GM23248 (cell line): Measurements from ENCODE around the gene ZIC4. TPM values are rescaled to one million over a fixed set of nuclear protein-coding genes. Genes with fewer than 3 reads are reported as not detected.
A peak's percentile ranks its signal among the peaks of the same experiment; 100 is the strongest.

Experiments used
- DNase-seq: peaks from one replicate; pipeline ENCODE4 v3.0.0-alpha.2; 2015
- H2AFZ ChIP-seq: fragments of 200-600 bp; sonication (generic); 2 replicates; pipeline ENCODE4 v1.6.1; 2016; ENCODE audit warnings: antibody characterized with exemption
- H3F3A ChIP-seq: fragments of 200-600 bp; sonication (generic); 2 replicates; pipeline ENCODE4 v1.6.1; 2016; ENCODE audit warnings: mild to moderate bottlenecking, antibody characterized with exemption, mixed run types; ENCODE audit not compliant: insufficient read depth
- H3K27ac ChIP-seq: fragments of 200-600 bp; sonication (generic); 2 replicates; pipeline ENCODE4 v1.5.1; 2016; ENCODE audit warnings: mild to moderate bottlenecking
- H3K27me3 ChIP-seq: fragments of 200-600 bp; sonication (generic); replicated peaks from 2 replicates; pipeline ENCODE4 v1.6.1; 2016; ENCODE audit warnings: mild to moderate bottlenecking; ENCODE audit not compliant: insufficient read depth
- H3K36me3 ChIP-seq: fragments of 200-600 bp; sonication (generic); 2 replicates; pipeline ENCODE4 v1.6.1; 2016; ENCODE audit warnings: low read depth, mild to moderate bottlenecking
- H3K4me1 ChIP-seq: fragments of 200-600 bp; sonication (generic); 2 replicates; pipeline ENCODE4 v1.6.1; 2016; ENCODE audit warnings: mild to moderate bottlenecking; ENCODE audit not compliant: insufficient read depth
- H3K4me2 ChIP-seq: fragments of 200-600 bp; sonication (generic); one replicate; pipeline ENCODE4 v1.6.1; 2016; ENCODE audit warnings: mild to moderate bottlenecking; ENCODE audit not compliant: unreplicated experiment
- H3K4me3 ChIP-seq: fragments of 200-600 bp; sonication (generic); 2 replicates; pipeline ENCODE4 v1.5.1; 2016; ENCODE audit warnings: mild to moderate bottlenecking
- H3K79me2 ChIP-seq: fragments of 200-600 bp; sonication (generic); 2 replicates; pipeline ENCODE4 v1.6.1; 2016; ENCODE audit warnings: mild to moderate bottlenecking; ENCODE audit not compliant: insufficient read depth
- H3K9ac ChIP-seq: fragments of 200-600 bp; sonication (generic); 2 replicates; pipeline ENCODE4 v1.6.1; 2016; ENCODE audit warnings: mild to moderate bottlenecking
- H3K9me2 ChIP-seq: fragments of 200-600 bp; sonication (generic); 2 replicates; pipeline ENCODE4 v1.6.1; 2016; ENCODE audit warnings: mixed run types, mild to moderate bottlenecking, moderate library complexity; ENCODE audit not compliant: insufficient read depth
- H3K9me3 ChIP-seq: fragments of 200-600 bp; sonication (generic); one replicate; pipeline ENCODE4 v1.6.1; 2017; ENCODE audit warnings: low read depth
- H4K20me1 ChIP-seq: fragments of 200-600 bp; sonication (generic); 2 replicates; pipeline ENCODE4 v1.6.0; 2016; ENCODE audit not compliant: insufficient read depth
- EZH2 ChIP-seq: fragments of 200-600 bp; sonication (generic); IDR thresholded peaks from 2 replicates; pipeline ENCODE4 v1.6.1; 2018; ENCODE audit warnings: antibody characterized with exemption, mild to moderate bottlenecking; ENCODE audit not compliant: insufficient read depth, poor library complexity, severe bottlenecking
- EZH2phosphoT487 ChIP-seq: fragments of 200-600 bp; sonication (generic); IDR thresholded peaks from 2 replicates; pipeline ENCODE4 v1.6.1; 2018; ENCODE audit warnings: antibody characterized with exemption, moderate library complexity, mild to moderate bottlenecking, low read depth; ENCODE audit not compliant: insufficient read depth
- WGBS, 2 experiments: methylation state at CpG; one replicate each; pipeline ENCODE4 v1.1.6; 2015 to 2017; ENCODE audit warnings: low lambda C conversion rate in 2 of 2, low coverage in 1 of 2; ENCODE audit errors: missing lambda C conversion rate in 2 of 2; 5-methylcytosine and 5-hydroxymethylcytosine counted together
- in situ Hi-C: fragments of 300-500 bp; cut with MboI; formaldehyde crosslinking; loops from 2 replicates; pipeline ENCODE4 v1.15.0; 2020
- polyA plus RNA-seq: library from polyadenylated mRNA; unstranded; fragments of >200 nt; fragmentation: Nextera tagmentation; extraction: Ambion mirVana; gene quantifications from 2 replicates; pipeline ENCODE4 v1.2.1, GENCODE V29; 2016
- total RNA-seq: library from RNA; depleted of rRNA; stranded (reverse); fragments of >200 nt; shearing (Covaris generic); gene quantifications from 2 replicates; pipeline ENCODE4 v1.2.3, GENCODE V29; 2014

ZIC4 gene
- total and polyA plus RNA-seq, 2 experiments from 2014 or later = 4.3 to 7.0 TPM

GRCh38 chr3:147412917-147413685, 6.8 kb upstream of the ZIC4 start:
- H3K4me3 ChIP-seq = no peak overlapping the region
- H3K9me3 ChIP-seq = no peaks in the 10 kb centered on the region
- H3K36me3 ChIP-seq = 0 out of 2 replicates have a peak, but pooled peaks cover 9% of the 10 kb centered on the region
- TF ChIP-seq EZH2phosphoT487 (no peak), EZH2 (no peak)
- no peaks in the 10 kb centered on the region for H3K27me3 ChIP-seq
- no peak for DNase-seq
- no peaks in the 10 kb centered on the region for H3K4me1 ChIP-seq
- H3K79me2 ChIP-seq = peaks cover 46% of the 10 kb centered on the region
- H3K9me2 ChIP-seq = no peaks in the 10 kb centered on the region
- 96 to 97% methylated on average over 32 to 37 of the region's 37 CpGs for WGBS, 2 experiments
- H3K9ac ChIP-seq = no peak overlapping the region
- in situ Hi-C loops = no loop called here
- no peak overlapping the region for H3K27ac ChIP-seq
- H4K20me1 ChIP-seq = no peaks in the 10 kb centered on the region
- peaks cover 18% of the 10 kb centered on the region for H3F3A ChIP-seq
- no peak overlapping the region for H2AFZ ChIP-seq
- no peak overlapping the region for H3K4me2 ChIP-seq

- Histone ChIP-seq H3K36me3 (0 out of 2 replicates have a peak, but pooled peaks cover 4% of the 10 kb centered on the region), H3K27ac (peak overlapping the region; percentile 96), H3K9me3 (no peaks in the 10 kb centered on the region), H3K9me2 (no peaks in the 10 kb centered on the region), H3K4me1 (no peaks in the 10 kb centered on the region), H4K20me1 (no peaks in the 10 kb centered on the region), H3K4me3 (peak overlapping the region; percentile 92), H2AFZ (peak overlapping the region; percentile 76; the same call in 1 of the 2 replicates), H3F3A (peaks cover 24% of the 10 kb centered on the region), H3K4me2 (peak overlapping the region; percentile 98), H3K27me3 (no peaks in the 10 kb centered on the region), H3K9ac (peak overlapping the region; percentile 94), H3K79me2 (peaks cover 53% of the 10 kb centered on the region)
- WGBS, 2 experiments = 81% methylated on average over 32 of the region's 32 CpGs
- no peak for DNase-seq
- in situ Hi-C loops = no loop called here
- TF ChIP-seq EZH2 = no peak
- no peak for TF ChIP-seq EZH2phosphoT487
Observed at GRCh38 chr3:147412261-147412916, 6.0 kb upstream of the ZIC4 start.

- Histone ChIP-seq H3K79me2 (peaks cover 59% of the 10 kb centered on the region), H3K36me3 (0 out of 2 replicates have a peak, but pooled peaks cover 4% of the 10 kb centered on the region), H3F3A (peaks cover 21% of the 10 kb centered on the region), H2AFZ (peak overlapping the region; percentile 76), H3K4me1 (no peaks in the 10 kb centered on the region), H3K9me3 (no peaks in the 10 kb centered on the region), H3K27me3 (no peaks in the 10 kb centered on the region), H3K9ac (peak overlapping the region; percentile 94), H3K4me2 (peak overlapping the region; percentile 98), H4K20me1 (no peaks in the 10 kb centered on the region), H3K27ac (peak overlapping the region; percentile 96), H3K4me3 (peak overlapping the region; percentile 92), H3K9me2 (no peaks in the 10 kb centered on the region)
- DNase-seq = peak; percentile 56
- in situ Hi-C loops = no loop called here
- WGBS, 2 experiments = 8 to 9% methylated on average over 14 to 20 of the region's 20 CpGs
- TF ChIP-seq EZH2phosphoT487 (no peak), EZH2 (no peak)
Observed at GRCh38 chr3:147411815-147412241, 5.5 kb upstream of the ZIC4 start.

- Histone ChIP-seq H3K4me2 (peak overlapping the region; percentile 98), H3K27ac (peak overlapping the region; percentile 96), H3K27me3 (no peaks in the 10 kb centered on the region), H3K9me3 (no peaks in the 10 kb centered on the region), H3K9me2 (no peaks in the 10 kb centered on the region), H3K36me3 (0 out of 2 replicates have a peak, but pooled peaks cover 4% of the 10 kb centered on the region), H4K20me1 (no peaks in the 10 kb centered on the region), H3K4me1 (no peaks in the 10 kb centered on the region), H3K79me2 (peaks cover 64% of the 10 kb centered on the region), H2AFZ (peak overlapping the region; percentile 76), H3F3A (peaks cover 16% of the 10 kb centered on the region), H3K4me3 (peak overlapping the region; percentile 92), H3K9ac (peak overlapping the region; percentile 94)
- TF ChIP-seq EZH2phosphoT487 (no peak), EZH2 (no peak)
- DNase-seq = peak; percentile 84
- in situ Hi-C loops = no loop called here
- 2% methylated on average over 14 of the region's 14 CpGs for WGBS, 2 experiments
Observed at GRCh38 chr3:147411238-147411814, 5.0 kb upstream of the ZIC4 start.
